AG10803 (cell line): Measurements from ENCODE around the gene ABHD14A.

Source experiments
- DNase-seq: peaks from one replicate; pipeline ENCODE4 v3.0.0; 2010; ENCODE audit warnings: low read depth
- H3K4me3 ChIP-seq: 2 replicates; pipeline ENCODE4 v1.5.1; 2011; ENCODE audit warnings: mild to moderate bottlenecking, low read length, control low read depth
- TF ChIP-seq, protein P1 (sequence below): conservative IDR thresholded peaks from 2 replicates; pipeline ENCODE4 v1.5.1; 2011; ENCODE audit warnings: mild to moderate bottlenecking, low read length, control low read depth, inconsistent platforms

The ABHD14A gene

DNA sequence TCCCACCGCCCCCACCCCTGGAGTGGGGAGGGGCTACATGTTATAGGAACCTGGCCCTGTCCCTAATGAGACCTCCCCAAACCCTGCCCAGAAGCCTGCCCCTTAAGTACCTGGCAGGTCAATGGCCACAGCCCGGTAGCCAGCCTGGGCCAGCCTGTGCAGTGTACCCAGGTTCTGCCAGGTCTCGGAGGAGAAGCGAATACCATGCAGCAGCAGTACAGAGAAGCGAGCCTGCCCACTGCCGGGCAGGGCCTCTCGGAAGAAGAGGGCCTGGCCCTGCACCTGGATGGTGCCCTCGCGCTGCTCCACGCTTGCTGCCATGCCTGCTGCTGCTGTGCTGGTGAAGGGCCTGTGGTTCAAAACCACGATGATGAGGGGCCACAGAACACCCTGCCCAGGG is 3.5 kb upstream of the ABHD14A start:
- TF ChIP-seq, protein P1, sequence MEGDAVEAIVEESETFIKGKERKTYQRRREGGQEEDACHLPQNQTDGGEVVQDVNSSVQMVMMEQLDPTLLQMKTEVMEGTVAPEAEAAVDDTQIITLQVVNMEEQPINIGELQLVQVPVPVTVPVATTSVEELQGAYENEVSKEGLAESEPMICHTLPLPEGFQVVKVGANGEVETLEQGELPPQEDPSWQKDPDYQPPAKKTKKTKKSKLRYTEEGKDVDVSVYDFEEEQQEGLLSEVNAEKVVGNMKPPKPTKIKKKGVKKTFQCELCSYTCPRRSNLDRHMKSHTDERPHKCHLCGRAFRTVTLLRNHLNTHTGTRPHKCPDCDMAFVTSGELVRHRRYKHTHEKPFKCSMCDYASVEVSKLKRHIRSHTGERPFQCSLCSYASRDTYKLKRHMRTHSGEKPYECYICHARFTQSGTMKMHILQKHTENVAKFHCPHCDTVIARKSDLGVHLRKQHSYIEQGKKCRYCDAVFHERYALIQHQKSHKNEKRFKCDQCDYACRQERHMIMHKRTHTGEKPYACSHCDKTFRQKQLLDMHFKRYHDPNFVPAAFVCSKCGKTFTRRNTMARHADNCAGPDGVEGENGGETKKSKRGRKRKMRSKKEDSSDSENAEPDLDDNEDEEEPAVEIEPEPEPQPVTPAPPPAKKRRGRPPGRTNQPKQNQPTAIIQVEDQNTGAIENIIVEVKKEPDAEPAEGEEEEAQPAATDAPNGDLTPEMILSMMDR = no peak
- DNase-seq = no peak
- no peak overlapping the region for H3K4me3 ChIP-seq

DNA sequence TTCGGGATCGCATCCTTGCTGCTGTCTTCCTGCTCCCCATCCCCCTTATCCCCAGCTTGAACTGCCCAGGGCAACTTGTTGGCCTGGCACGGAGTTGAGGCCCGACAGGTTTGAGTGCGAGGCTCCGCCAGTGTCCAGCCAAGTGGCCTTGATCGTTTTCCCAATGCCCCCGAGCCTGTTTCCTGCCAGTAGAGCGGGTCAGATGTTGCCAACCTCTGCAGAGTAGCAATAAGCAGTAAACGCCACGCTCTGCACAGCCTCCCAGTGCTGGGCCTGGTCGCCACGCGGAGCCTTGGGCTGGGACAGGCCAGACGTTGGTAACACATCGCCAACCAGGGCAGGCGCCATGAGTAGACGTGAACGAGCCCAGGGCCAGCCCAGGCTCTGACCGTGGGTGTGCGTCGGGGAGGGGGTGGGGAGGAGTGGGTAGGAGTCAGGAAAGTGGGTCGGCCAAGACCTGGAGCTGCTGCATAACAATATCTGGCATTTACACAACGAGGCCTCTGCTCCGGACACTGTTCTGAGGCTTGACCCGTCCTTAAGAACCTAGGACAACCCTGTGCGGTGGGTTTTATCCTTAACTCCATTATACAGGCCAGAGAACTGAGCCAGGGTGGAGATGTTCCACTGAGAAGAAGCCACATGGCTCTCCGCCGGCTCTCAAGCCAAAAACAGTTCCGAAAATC is 444 bp upstream of the ABHD14A start:
- TF ChIP-seq, protein P1 = no peak
- peak overlapping the region; percentile 93 for H3K4me3 ChIP-seq
- DNase-seq = no peak

DNA sequence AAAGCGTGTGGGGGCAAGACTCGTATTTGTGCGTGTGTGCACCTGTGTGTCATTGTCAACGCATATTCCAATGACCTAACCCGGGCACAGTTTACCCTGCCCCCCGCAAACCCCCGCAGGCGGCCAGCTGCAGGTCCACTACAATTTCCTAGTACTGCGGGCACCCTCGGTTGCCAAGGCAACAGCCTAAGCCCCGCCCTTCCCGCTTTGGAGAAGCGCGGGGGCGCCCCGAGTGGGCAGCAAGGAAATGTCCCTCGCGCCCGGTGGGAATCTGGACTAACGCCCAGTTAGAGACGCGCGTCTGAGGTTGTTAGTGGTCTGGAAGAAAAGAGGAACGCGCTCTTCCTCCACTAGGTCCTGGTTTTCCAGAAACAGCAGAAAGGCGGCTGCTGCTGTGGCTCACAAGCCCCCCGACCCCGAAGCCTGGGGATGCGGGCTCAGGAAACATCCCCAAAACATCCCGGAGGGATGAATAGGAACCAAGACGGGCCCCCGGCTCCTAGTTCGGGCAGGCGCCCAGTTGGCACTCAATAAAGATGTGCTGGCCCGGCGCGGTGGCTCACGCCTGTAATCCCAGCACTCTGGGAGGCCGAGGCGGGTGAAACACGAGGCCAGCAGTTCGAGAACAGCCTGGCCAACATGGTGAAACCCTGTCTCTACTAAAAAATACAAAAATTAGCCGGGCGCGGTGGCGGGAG is 1.1 kb downstream of the ABHD14A start:
- TF ChIP-seq, protein P1 = peak; percentile 22; the same call in 1 of the 2 replicates
- peak; percentile 53 for DNase-seq
- H3K4me3 ChIP-seq = peak overlapping the region; percentile 93

DNA sequence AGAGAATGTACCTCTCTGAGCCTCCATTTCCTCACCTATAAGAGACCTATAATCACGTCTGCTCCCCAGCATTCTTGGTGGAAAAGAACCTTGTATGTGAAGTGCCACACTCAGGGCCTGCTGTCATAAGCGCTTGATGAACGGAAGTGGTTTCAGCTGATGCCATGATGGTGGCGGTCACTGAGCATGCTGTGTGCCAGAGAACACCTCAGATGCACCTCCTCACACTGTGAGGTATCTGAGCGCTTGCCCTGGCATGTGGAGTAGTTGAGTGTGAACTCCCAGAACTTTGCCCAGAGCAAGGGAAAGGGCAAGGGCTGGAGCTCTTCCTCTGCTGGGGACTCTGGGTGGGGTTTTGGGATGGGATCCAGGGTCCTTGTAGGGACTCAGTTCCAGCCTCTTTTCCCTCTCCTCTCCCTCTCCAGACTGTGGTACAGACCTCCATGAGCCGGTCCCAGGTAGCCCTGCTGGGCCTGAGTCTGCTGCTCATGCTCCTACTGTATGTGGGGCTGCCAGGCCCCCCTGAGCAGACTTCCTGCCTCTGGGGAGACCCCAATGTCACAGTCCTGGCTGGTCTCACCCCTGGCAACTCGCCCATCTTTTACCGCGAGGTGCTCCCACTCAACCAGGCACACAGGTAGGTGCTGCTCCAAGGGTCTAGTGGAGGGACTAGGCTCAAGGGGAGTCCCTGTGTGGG is 2.7 kb downstream of the ABHD14A start:
- no peak for DNase-seq
- H3K4me3 ChIP-seq = no peak overlapping the region
- TF ChIP-seq, protein P1 = no peak

DNA sequence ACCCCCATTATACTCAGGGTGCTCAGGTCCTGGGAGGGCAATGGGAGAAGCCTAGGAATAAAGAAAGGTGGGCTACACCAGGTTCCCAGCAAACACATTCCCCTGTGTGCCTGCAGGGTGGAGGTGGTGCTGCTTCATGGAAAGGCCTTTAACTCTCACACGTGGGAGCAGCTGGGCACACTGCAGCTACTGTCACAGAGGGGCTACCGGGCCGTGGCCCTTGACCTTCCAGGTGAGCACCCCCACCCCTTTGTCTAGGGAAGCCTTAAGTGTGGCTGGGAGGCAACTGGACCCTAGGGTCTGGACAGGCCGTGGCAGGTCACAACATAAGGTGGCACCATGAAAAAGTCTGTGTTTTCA is 3.3 kb downstream of the ABHD14A start:
- DNase-seq = no peak
- TF ChIP-seq, protein P1 = no peak
- no peak overlapping the region for H3K4me3 ChIP-seq

DNA sequence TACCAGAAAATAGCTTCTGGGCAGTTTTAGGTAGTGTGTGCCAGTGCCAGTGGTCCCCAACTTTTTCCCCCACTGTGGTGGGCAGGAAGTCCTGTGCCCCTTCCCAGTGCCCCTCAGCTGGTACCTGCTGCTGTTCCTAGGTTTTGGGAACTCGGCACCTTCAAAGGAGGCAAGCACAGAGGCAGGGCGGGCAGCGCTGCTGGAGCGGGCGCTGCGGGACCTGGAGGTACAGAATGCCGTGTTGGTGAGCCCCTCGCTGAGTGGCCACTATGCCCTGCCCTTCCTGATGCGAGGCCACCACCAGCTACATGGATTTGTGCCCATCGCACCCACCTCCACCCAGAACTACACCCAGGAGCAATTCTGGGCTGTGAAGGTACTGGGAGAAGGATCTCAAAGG is 5.4 kb downstream of the ABHD14A start:
- TF ChIP-seq, protein P1 = no peak
- H3K4me3 ChIP-seq = no peak overlapping the region
- DNase-seq = no peak
